ENCODE measurements around the gene COL27A1.

The COL27A1 gene

GRCh38 chr9:114338187-114338586, 182.8 kb downstream of the COL27A1 start:
- no peak overlapping the region for H3K4me3 Mint-ChIP-seq
- no peak for ATAC-seq
- H3K27ac Mint-ChIP-seq: no peak overlapping the region

GRCh38 chr9:114339130-114339908, 184.0 kb downstream of the COL27A1 start:
- peak overlapping the region in 1 of 2 donors; percentile 88 for H3K27ac Mint-ChIP-seq

More at GRCh38 chr9:114338187-114338586, 182.8 kb downstream of the COL27A1 start:
- Mint-ChIP-seq H3K27me3 (no peaks in the 10 kb centered on the region), H3K4me1 (peaks cover 62% of the 10 kb centered on the region), H3K9me3 (peaks cover 5 to 8% of the 10 kb centered on the region in 2 donors)
- no peak for DNase-seq

GRCh38 chr9:114341152-114341830, 186.0 kb downstream of the COL27A1 start:
- DNase-seq (no peak), ATAC-seq (no peak)
- no peak overlapping the region for H3K4me3 Mint-ChIP-seq
- peak overlapping the region; percentile 56 to 77 for H3K27ac Mint-ChIP-seq
- H3K4me1 Mint-ChIP-seq: peaks cover 71% of the 10 kb centered on the region
- H3K9me3 Mint-ChIP-seq: no peaks in the 10 kb centered on the region
- no peaks in the 10 kb centered on the region for H3K27me3 Mint-ChIP-seq

More at GRCh38 chr9:114339130-114339908, 184.0 kb downstream of the COL27A1 start:
- ATAC-seq (peak; percentile 62), DNase-seq (peak; percentile 55 to 63)
- peaks cover 64% of the 10 kb centered on the region for H3K4me1 Mint-ChIP-seq
- peaks cover 5 to 8% of the 10 kb centered on the region in 2 donors for H3K9me3 Mint-ChIP-seq
- H3K27me3 Mint-ChIP-seq: no peaks in the 10 kb centered on the region
- H3K4me3 Mint-ChIP-seq: peak overlapping the region in 1 of 2 donors; percentile 35

DNA sequence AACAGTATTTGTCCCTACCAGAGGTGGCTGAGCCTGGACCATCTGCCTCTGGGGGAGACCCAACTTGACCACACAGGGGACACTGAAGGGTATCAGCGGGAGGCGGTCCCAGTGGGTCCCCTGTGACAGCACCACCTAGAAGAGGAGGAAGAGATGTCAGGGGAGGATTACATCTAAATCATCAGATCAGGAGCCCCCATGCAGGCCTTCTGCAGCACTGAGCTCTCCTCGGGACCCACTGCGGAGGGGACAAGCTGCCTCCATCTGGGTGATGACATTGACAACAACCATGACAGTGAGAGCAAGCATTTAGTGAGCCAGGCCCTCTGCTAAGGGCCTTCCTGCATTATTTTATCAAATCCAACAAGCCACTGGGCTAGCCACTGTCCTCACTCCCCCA, 186.7 kb downstream of the COL27A1 start:
- no peak overlapping the region for H3K4me3 Mint-ChIP-seq
- no peaks in the 10 kb centered on the region for H3K9me3 Mint-ChIP-seq
- no peaks in the 10 kb centered on the region for H3K27me3 Mint-ChIP-seq
- DNase-seq (no peak), ATAC-seq (no peak)
- H3K4me1 Mint-ChIP-seq: peaks cover 71% of the 10 kb centered on the region
- peak overlapping the region in 1 of 2 donors; percentile 67 for H3K27ac Mint-ChIP-seq

DNA sequence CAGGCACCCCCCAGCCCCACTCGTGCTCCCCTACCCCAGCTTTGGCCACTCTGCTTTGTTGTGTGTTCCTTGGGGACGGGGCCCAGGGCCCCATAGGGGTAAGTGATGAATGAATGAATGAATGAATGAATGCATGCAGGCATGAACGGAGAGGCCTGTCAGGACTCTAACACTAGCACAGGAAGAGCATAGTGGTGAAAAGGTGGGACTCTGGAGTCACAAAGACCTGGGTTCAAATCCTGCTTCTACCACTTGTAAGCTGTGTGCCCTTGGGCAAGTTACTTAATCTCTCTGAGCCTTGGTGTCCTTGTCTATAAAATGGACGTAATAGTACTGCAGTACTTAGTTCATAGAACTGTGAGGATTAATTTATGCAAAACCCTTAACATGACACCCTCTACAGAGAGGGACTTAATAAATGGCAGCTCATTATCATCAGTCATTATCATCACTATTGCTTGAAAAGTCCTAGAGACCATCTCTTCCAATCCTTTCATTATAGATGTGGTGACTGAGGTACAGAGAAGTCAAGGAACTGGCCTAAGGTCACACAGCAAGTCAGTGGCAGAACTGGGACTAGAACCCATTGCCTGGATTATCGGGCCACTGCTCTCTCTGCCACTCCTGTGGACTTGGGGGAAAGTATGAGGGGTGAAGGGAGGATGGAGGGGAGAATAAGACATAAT, 187.6 kb downstream of the COL27A1 start:
- no peaks in the 10 kb centered on the region for H3K9me3 Mint-ChIP-seq
- H3K4me1 Mint-ChIP-seq: peaks cover 75% of the 10 kb centered on the region
- no peak for DNase-seq
- no peak overlapping the region for H3K4me3 Mint-ChIP-seq
- no peaks in the 10 kb centered on the region for H3K27me3 Mint-ChIP-seq
- peak overlapping the region; percentile 1 to 82 for H3K27ac Mint-ChIP-seq
- no peak for ATAC-seq

DNA sequence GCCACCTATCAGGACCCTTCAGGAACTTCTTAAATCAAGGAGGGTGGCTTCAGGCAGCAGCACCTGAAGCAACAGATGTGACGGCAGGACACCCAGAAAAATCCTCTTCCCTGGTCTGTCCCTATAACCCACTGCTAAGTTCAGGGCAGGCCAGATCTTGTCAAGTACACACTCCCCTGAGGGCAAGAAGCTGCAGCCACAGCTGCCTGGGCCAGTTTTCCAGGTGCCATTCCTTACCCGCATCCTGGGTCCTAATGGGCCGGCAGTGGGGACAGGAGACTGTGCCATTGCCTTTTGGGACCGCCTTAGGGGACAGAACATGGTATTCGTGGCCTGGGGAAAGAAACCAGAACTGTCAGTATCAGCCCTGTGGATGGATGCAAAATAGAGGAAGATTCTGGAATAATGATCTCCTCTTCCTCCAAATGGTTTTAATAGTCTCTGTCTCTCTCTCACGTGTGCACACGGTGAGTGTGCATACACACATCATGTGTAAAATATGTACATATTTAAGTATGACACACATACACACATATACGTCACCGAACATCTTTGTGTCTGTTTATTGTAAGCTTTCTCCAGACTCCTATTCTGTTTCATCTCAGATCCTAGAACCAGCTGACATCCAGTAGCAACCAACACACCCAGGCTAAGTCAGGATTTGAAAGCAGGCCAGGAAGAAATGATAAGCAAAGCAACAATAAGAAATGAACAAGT, 188.3 kb downstream of the COL27A1 start:
- ATAC-seq: no peak
- H3K27ac Mint-ChIP-seq: peak overlapping the region; percentile 1 to 82
- no peaks in the 10 kb centered on the region for H3K9me3 Mint-ChIP-seq
- H3K4me3 Mint-ChIP-seq: no peak overlapping the region
- no peaks in the 10 kb centered on the region for H3K27me3 Mint-ChIP-seq
- peaks cover 82% of the 10 kb centered on the region for H3K4me1 Mint-ChIP-seq
- DNase-seq: no peak

DNA sequence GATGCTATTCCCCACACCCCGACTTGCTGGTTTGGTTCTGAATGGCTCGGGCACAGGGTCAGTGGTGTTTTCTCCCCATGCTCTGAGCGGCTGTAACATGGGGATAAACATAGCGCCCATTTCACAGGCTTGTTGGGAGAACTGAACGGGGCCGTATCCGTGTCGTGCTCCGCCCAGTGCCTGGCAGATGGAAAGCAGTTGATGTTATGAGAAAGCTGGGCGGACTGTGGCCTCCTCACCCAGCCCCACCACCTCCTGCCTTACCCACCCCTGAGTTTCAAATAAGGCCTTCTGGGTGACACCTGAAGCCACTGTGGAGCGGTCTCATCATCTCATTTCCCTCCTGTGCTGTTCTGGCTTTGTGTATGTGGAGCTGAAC, 188.8 kb downstream of the COL27A1 start:
- DNase-seq (no peak), ATAC-seq (no peak)
- peaks cover 83% of the 10 kb centered on the region for H3K4me1 Mint-ChIP-seq
- no peak overlapping the region for H3K4me3 Mint-ChIP-seq
- peak overlapping the region; percentile 54 to 73 for H3K27ac Mint-ChIP-seq
- no peaks in the 10 kb centered on the region for H3K9me3 Mint-ChIP-seq
- H3K27me3 Mint-ChIP-seq: no peaks in the 10 kb centered on the region

- peak overlapping the region in 1 of 2 donors; percentile 23 for H3K4me3 Mint-ChIP-seq
- DNase-seq: no peak
- peak overlapping the region in 1 of 2 donors; percentile 81 for H3K27ac Mint-ChIP-seq
- ATAC-seq: no peak
- H3K9me3 Mint-ChIP-seq: no peaks in the 10 kb centered on the region
- peaks cover 83% of the 10 kb centered on the region for H3K4me1 Mint-ChIP-seq
- no peaks in the 10 kb centered on the region for H3K27me3 Mint-ChIP-seq
These were observed 189.4 kb downstream of the COL27A1 start for GRCh38 chr9:114344692-114345091.

DNA sequence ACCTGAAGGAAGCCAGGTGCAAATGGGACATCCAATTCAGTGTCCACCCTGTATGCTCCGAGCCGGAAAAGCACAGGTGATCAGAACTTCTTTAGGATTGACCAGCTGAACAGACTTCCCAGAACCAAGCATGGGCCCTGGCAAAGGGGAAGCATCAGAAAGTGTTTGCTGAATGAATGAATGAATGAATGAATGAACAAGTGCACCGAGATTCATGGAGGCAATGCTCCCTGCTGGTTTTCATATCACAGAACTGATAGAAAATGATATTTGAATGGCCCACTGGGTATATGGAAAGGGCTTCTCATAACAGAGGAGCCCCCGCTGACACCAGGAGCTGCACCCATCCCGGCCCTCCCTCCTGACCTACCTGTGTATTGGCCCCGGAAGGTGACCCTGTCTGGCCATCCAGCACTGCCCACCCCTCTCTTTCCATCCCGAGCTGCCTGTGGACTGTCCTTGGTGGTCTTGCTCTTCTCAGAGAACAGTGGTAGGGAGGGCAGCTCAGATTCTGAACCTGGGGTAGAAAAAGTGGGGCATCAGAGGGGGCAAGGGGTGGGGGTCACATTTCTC, 190.2 kb downstream of the COL27A1 start:
- ATAC-seq (no peak), DNase-seq (no peak)
- H3K27me3 Mint-ChIP-seq: no peaks in the 10 kb centered on the region
- H3K27ac Mint-ChIP-seq: peak overlapping the region in 1 of 2 donors; percentile 60
- H3K4me3 Mint-ChIP-seq: peak overlapping the region in 1 of 2 donors; percentile 35
- H3K9me3 Mint-ChIP-seq: no peaks in the 10 kb centered on the region
- H3K4me1 Mint-ChIP-seq: peaks cover 83% of the 10 kb centered on the region

GRCh38 chr9:114346146-114346545, 190.8 kb downstream of the COL27A1 start:
- no peak overlapping the region for H3K4me3 Mint-ChIP-seq
- H3K27me3 Mint-ChIP-seq: no peaks in the 10 kb centered on the region
- no peaks in the 10 kb centered on the region for H3K9me3 Mint-ChIP-seq
- no peak for ATAC-seq
- H3K27ac Mint-ChIP-seq: peak overlapping the region in 1 of 2 donors; percentile 60
- H3K4me1 Mint-ChIP-seq: peaks cover 83% of the 10 kb centered on the region
- DNase-seq: no peak

DNA sequence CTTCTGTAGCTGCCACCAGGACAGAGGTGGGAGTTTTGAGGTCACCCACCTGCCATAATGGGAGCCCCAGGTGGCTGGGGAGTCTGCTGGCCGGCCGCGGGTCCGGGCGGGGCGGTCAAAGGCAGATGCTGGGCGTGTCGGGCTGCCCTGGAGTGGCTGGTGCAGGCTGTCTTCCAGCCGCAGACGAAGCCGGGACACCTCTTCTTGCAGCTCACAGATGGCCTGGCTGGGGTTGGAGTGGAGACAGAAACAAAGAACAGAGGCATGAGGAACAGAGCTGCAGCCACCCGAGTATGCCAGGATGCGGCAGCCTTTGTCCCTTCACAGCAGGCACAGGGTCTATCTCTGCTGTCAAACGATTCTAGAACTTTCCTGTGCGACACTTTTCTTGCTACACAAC, 192.3 kb downstream of the COL27A1 start:
- Mint-ChIP-seq H3K4me3 (peak overlapping the region; percentile 68 to 88), H3K4me1 (peaks cover 86% of the 10 kb centered on the region), H3K9me3 (no peaks in the 10 kb centered on the region), H3K27me3 (no peaks in the 10 kb centered on the region), H3K27ac (peak overlapping the region; percentile 98 to 99)
- no peak for ATAC-seq
- DNase-seq: no peak

DNA sequence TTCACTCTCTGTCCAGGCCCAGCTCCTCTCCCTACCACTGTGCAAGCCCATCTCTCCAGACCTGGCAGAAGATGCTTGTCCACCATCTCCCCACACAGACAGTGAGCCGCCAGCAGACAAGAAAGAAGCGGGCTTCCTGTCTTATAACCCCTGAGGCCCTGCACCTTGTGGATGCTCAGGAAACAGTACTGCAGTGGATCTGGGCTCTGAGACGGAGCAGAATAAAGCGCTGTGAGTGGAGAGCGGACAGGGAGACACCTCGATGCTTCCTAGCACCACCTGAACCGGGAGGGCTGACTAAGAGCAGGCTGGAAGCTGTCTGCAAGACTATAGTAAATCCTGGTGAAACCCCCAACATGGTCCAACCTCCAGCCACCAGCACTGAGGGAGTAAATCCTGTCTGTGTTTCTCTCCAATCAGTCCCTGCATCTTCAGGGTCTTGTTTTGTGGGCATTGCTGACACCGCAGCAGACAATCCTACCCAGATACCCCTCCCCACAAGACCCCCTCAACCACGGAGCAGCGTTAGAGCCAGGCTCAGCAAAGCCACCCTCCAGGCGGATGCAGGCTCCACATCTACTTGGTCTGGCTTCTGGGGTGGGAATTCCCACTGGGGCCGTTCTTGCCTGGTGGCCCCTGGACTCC, 193.0 kb downstream of the COL27A1 start:
- Mint-ChIP-seq H3K4me1 (peaks cover 85% of the 10 kb centered on the region), H3K9me3 (no peaks in the 10 kb centered on the region), H3K27ac (peak overlapping the region; percentile 98 to 99), H3K27me3 (no peaks in the 10 kb centered on the region), H3K4me3 (peak overlapping the region; percentile 68 to 88)
- ATAC-seq (no peak), DNase-seq (no peak)

- Mint-ChIP-seq H3K27me3 (no peaks in the 10 kb centered on the region), H3K4me1 (peaks cover 87% of the 10 kb centered on the region), H3K4me3 (peak overlapping the region; percentile 68 to 88), H3K27ac (peak overlapping the region; percentile 98 to 99), H3K9me3 (no peaks in the 10 kb centered on the region)
- ATAC-seq (peak; percentile 95), DNase-seq (peak; percentile 86 to 98)
These were observed 193.7 kb downstream of the COL27A1 start for GRCh38 chr9:114348906-114349482.
